Vagina (tissue), 2 donors: Measurements from ENCODE around the gene SLITRK2. TPM values are rescaled to one million over a fixed set of nuclear protein-coding genes. Genes with fewer than 3 reads are reported as not detected.

Experiments
- DNase-seq, 2 donors: peaks; one replicate each; pipeline ENCODE4 v3.0.0-alpha.2; 2017; ENCODE audit errors: extremely low spot score in 2 of 2
- H3K27ac ChIP-seq: fragments of 200-600 bp; sonication (generic); one replicate; pipeline ENCODE4 v1.5.1; 2019
- H3K27me3 ChIP-seq: fragments of 200-600 bp; sonication (generic); one replicate; pipeline ENCODE4 v1.5.1; 2019
- H3K36me3 ChIP-seq, 2 donors: fragments of 200-600 bp; sonication (generic); one replicate each; pipeline ENCODE4 v1.5.1; 2017 to 2019
- H3K4me1 ChIP-seq: fragments of 200-600 bp; sonication (generic); one replicate; pipeline ENCODE4 v1.5.1; 2019
- H3K4me3 ChIP-seq, 2 donors: fragments of 200-600 bp; sonication (generic); 1 replicate in 1 of 2; 2 replicates in 1 of 2; pipeline ENCODE4 v1.5.1; 2016 to 2019
- H3K9me3 ChIP-seq: fragments of 200-600 bp; sonication (generic); one replicate; pipeline ENCODE4 v1.5.1; 2019
- POLR2A ChIP-seq, 2 donors: fragments of 450-650 bp; IDR thresholded peaks; one replicate each; pipeline ENCODE4 v1.6.1; 2017; ENCODE audit warnings: antibody characterized with exemption in 2 of 2, mild to moderate bottlenecking in 2 of 2, moderate library complexity in 2 of 2
- POLR2AphosphoS5 ChIP-seq, 2 donors: sonication (generic); formaldehyde crosslinking; IDR thresholded peaks; one replicate each; pipeline ENCODE4 v1.9.0; 2017; ENCODE audit warnings: antibody characterized with exemption in 2 of 2, mild to moderate bottlenecking in 2 of 2, low read depth in 1 of 2; ENCODE audit not compliant: insufficient read depth in 1 of 2
- intact Hi-C: fragments of 100-400 bp; cut with DNase I; formaldehyde crosslinking; loops from one replicate; pipeline ENCODE4 v1.15.1; 2023
- total RNA-seq: library from RNA; depleted of rRNA; stranded (reverse); fragments of >200 nt; gene quantifications from one replicate; pipeline ENCODE4 v1.2.3, GENCODE V29; 2016
- TF ChIP-seq, protein P1 (sequence below), 3 experiments: fragments of 450-650 bp in 2 of 3; fragments of 200-600 bp in 1 of 3; sonication (generic) in 1 of 3; IDR thresholded peaks; one replicate each; pipeline ENCODE4 v1.5.1; 2017 to 2019; ENCODE audit warnings: antibody characterized with exemption in 3 of 3, mild to moderate bottlenecking in 2 of 3, moderate library complexity in 2 of 3

The SLITRK2 gene
- total RNA-seq, 1 donor from 2014 or later = 0.49 TPM

- no peak for DNase-seq
- TF ChIP-seq, protein P1, sequence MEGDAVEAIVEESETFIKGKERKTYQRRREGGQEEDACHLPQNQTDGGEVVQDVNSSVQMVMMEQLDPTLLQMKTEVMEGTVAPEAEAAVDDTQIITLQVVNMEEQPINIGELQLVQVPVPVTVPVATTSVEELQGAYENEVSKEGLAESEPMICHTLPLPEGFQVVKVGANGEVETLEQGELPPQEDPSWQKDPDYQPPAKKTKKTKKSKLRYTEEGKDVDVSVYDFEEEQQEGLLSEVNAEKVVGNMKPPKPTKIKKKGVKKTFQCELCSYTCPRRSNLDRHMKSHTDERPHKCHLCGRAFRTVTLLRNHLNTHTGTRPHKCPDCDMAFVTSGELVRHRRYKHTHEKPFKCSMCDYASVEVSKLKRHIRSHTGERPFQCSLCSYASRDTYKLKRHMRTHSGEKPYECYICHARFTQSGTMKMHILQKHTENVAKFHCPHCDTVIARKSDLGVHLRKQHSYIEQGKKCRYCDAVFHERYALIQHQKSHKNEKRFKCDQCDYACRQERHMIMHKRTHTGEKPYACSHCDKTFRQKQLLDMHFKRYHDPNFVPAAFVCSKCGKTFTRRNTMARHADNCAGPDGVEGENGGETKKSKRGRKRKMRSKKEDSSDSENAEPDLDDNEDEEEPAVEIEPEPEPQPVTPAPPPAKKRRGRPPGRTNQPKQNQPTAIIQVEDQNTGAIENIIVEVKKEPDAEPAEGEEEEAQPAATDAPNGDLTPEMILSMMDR (IDR thresholded peaks at IDR 0.05) = no peak
- no peak for TF ChIP-seq POLR2A (IDR thresholded peaks at IDR 0.05)
- no peak for TF ChIP-seq POLR2AphosphoS5 (IDR thresholded peaks at IDR 0.05; ENCODE audit: insufficient read depth in 1 of 2, low read depth in 1 of 2)
- H3K27ac ChIP-seq = no peak overlapping the region
- intact Hi-C loops = no loop called here
- no peak overlapping the region for H3K4me3 ChIP-seq
- H3K27me3 ChIP-seq = no peaks in the 10 kb centered on the region
- H3K4me1 ChIP-seq = no peaks in the 10 kb centered on the region
- no peaks in the 10 kb centered on the region for H3K36me3 ChIP-seq
- H3K9me3 ChIP-seq = no peaks in the 10 kb centered on the region
Observed at GRCh38 chrX:145840531-145840930, 22.9 kb downstream of the SLITRK2 start.

DNA sequence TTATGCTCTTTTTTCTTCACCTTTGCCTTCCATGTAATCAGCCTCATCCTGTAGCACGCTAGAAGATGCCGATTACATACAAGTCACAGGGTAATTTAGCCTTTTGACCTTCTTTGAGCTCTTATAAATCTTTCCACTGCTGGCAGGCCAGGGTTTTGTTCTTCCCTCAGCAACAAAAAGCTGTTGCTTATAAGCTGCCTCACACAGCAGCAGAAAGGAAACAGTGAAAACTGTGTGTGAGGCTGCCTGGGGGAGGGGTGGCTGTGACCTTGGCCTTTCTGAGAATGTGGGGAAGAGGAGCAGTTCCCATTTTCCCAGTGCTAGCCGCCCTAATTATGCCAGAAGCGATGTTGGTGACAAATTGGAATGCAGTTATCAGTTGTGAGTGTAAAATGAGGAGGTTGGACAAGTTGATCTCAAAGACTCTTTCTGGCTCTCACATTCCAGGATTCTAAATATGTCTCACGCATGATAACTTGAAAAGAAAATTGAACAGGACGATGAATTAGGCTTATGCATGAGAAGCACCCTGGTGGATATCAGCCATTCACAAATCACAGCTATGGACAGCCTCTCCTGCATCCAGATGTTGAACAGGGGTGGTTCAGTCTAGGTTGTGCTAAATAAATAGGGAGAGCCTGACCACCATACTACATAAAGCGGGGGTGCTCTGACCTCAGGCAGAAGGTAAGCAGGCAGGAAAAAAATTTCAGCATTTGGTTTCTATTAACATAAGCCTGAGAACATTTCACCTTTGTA, 25.7 kb downstream of the SLITRK2 start:
- H3K36me3 ChIP-seq = no peaks in the 10 kb centered on the region
- DNase-seq = no peak
- H3K4me1 ChIP-seq = no peaks in the 10 kb centered on the region
- H3K27me3 ChIP-seq = no peaks in the 10 kb centered on the region
- no peak for TF ChIP-seq POLR2AphosphoS5 (IDR thresholded peaks at IDR 0.05; ENCODE audit: insufficient read depth in 1 of 2, low read depth in 1 of 2)
- TF ChIP-seq, protein P1 (IDR thresholded peaks at IDR 0.05) = no peak
- TF ChIP-seq POLR2A (IDR thresholded peaks at IDR 0.05) = no peak
- H3K27ac ChIP-seq = no peak overlapping the region
- intact Hi-C loops = no loop called here
- H3K9me3 ChIP-seq = no peaks in the 10 kb centered on the region
- no peak overlapping the region for H3K4me3 ChIP-seq

DNA sequence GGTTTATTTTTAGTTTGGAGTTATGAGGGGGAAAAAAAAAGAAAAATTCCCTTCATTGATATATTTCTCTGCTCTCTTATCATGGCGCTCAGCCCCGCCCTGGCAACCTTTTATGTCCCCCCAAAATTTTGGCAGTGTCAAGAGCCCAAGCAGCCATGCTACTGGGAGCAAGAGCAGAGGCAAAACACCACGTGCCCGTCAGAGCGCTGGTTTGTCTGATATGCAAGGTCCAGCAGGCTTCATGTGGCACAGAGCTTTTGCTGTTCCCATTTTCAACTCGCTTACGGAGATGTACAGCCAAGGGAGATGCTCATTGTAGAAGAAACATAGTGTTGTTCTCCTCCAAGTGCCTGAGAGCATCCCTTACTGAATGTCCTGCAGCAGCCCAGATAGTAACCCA, 27.3 kb downstream of the SLITRK2 start:
- DNase-seq = no peak

DNA sequence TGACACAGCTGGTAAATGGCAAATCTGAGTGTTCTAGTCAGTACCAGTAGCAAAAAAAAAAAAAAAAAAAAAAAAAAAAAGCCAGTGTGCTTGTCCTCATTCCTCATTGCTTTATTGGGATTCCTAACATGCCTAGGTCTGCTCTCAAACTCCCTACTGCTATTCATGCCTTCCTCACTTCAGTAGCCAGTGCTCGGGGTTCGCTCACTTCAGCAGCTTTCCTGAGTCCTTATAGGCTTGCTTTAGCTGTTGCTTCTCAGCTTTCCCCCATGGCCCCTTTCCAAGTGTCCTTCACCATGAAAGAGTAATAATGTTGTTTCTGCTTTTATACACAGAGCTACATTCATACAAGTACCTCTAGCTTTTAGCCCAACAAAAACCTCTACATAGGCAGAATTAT, 30.8 kb downstream of the SLITRK2 start:
- no peaks in the 10 kb centered on the region for H3K36me3 ChIP-seq
- H3K27ac ChIP-seq = no peak overlapping the region
- no peak for TF ChIP-seq POLR2A (IDR thresholded peaks at IDR 0.05)
- TF ChIP-seq, protein P1 (IDR thresholded peaks at IDR 0.05) = no peak
- TF ChIP-seq POLR2AphosphoS5 (IDR thresholded peaks at IDR 0.05; ENCODE audit: insufficient read depth in 1 of 2, low read depth in 1 of 2) = no peak
- no peaks in the 10 kb centered on the region for H3K4me1 ChIP-seq
- intact Hi-C loops = no loop called here
- DNase-seq = no peak
- H3K4me3 ChIP-seq = no peak overlapping the region
- H3K27me3 ChIP-seq = no peaks in the 10 kb centered on the region
- H3K9me3 ChIP-seq = no peaks in the 10 kb centered on the region

More for the DNA sequence above, 27.3 kb downstream of the SLITRK2 start:
- intact Hi-C loops = loop anchor here (2.0 kb wide), 1 partner anchor 20 kb away; no protein-coding TSS in a partner anchor
- Histone ChIP-seq H3K4me3 (no peak overlapping the region), H3K27ac (no peak overlapping the region), H3K4me1 (no peaks in the 10 kb centered on the region), H3K36me3 (no peaks in the 10 kb centered on the region), H3K9me3 (no peaks in the 10 kb centered on the region), H3K27me3 (no peaks in the 10 kb centered on the region)
- TF ChIP-seq, protein P1 (IDR thresholded peaks at IDR 0.05) = no peak
- no peak for TF ChIP-seq POLR2A (IDR thresholded peaks at IDR 0.05)
- TF ChIP-seq POLR2AphosphoS5 (IDR thresholded peaks at IDR 0.05; ENCODE audit: insufficient read depth in 1 of 2, low read depth in 1 of 2) = no peak

GRCh38 chrX:145848857-145849256, 31.2 kb downstream of the SLITRK2 start:
- intact Hi-C loops = no loop called here
- Histone ChIP-seq H3K4me1 (no peaks in the 10 kb centered on the region), H3K4me3 (no peak overlapping the region), H3K27ac (no peak overlapping the region), H3K9me3 (no peaks in the 10 kb centered on the region), H3K27me3 (no peaks in the 10 kb centered on the region), H3K36me3 (no peaks in the 10 kb centered on the region)
- TF ChIP-seq, protein P1 (IDR thresholded peaks at IDR 0.05) = no peak
- no peak for TF ChIP-seq POLR2A (IDR thresholded peaks at IDR 0.05)
- no peak for TF ChIP-seq POLR2AphosphoS5 (IDR thresholded peaks at IDR 0.05; ENCODE audit: insufficient read depth in 1 of 2, low read depth in 1 of 2)
- DNase-seq = no peak
